Stimulated activated CD4-positive, alpha-beta T cell treated with anti-CD3 and anti-CD28 coated beads, Interleukin-2, amount 100 ng/mL, for 48 hours (primary cell): ENCODE results near the gene EPHB1.
"Not testable (repeated sequence)": the region's sequence is repeated elsewhere in the genome, so short reads cannot be mapped to it uniquely, and the experiment has no call there.

Experiments
- DNase-seq, 2 donors: peaks; one replicate each; pipeline ENCODE4 v3.0.0-alpha.2; 2020

The EPHB1 gene

GRCh38 chr3:134970895-134971294 is 175.8 kb downstream of the EPHB1 start:
- no peak for DNase-seq

GRCh38 chr3:134971306-134971705 is 176.2 kb downstream of the EPHB1 start:
- no peak for DNase-seq

- not testable (repeated sequence) for DNase-seq
These were observed 176.8 kb downstream of the EPHB1 start for GRCh38 chr3:134971907-134972306.

DNA sequence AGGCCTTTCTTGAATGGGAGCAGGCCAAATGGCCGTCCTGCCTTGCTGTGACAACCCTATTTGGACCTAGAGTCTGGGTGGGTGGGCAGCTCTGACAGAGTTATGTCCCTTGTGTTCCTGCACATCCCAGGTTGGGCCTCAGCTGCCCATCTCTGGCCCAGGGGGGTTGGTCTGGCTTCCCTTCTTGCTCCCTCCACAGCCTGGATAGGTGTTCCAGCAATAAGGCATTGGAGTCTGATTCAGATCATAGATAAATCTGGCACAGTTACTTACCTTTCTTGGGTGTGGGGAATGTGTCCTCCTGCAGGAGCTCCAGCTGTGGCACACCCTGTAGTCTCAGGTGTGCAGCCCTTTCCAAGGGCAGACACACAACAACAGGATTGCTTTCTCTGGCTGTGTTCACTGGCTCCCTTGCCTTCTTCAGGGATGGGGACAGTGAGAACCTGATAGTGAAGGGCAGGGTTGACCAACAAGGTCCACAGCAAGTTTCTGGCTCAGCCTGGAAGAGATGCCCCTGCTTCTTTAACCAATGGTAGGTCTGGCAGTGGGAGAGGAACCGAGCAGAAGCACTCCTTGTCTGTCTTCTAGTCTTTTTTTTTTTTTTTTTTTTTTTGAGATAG is 177.9 kb downstream of the EPHB1 start:
- DNase-seq: no peak

GRCh38 chr3:134974624-134975023 is 179.6 kb downstream of the EPHB1 start:
- DNase-seq: no peak

DNA sequence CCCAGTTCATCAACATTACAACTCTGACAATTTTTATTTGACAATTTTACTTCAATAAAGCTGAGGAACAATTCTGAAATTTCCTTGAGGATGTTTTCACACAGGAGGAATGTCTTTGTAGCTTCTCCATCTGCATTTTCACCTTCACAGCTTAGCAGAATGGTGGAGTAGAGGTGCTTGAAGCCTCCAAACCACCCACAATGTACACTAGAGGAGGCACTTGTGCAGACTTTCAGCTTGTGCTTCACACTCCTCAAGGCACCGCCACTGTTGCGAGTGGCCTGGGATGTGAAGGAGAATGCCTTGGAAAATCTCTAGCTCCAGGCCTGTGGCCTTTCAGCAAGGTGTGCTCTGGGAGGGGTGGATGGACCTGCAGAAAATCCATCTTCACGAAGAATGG is 181.9 kb downstream of the EPHB1 start:
- no peak for DNase-seq

DNA sequence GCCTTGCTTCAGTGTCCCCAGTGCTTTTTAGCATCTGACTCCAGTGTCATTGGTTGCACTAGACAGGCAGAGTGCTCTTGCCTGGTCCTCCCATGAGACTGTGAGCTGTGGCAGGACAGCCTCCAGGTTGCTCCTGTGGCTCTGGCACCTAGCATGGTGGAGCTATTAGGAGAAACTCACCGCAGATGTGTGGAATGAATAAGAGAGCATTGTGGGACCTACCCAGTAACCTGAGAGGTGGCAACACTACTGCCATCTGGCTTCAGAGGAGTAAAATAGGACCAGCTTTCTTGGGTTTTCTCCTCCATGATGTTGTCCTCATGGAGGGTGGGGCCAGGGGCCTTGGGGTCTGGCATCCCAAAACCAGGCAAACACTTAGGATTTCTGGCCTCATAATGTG is 183.6 kb downstream of the EPHB1 start:
- DNase-seq: no peak

GRCh38 chr3:134985864-134986715 is 191.0 kb downstream of the EPHB1 start:
- DNase-seq: no peak

- DNase-seq: no peak
These were observed 193.6 kb downstream of the EPHB1 start for GRCh38 chr3:134988666-134989065.

DNA sequence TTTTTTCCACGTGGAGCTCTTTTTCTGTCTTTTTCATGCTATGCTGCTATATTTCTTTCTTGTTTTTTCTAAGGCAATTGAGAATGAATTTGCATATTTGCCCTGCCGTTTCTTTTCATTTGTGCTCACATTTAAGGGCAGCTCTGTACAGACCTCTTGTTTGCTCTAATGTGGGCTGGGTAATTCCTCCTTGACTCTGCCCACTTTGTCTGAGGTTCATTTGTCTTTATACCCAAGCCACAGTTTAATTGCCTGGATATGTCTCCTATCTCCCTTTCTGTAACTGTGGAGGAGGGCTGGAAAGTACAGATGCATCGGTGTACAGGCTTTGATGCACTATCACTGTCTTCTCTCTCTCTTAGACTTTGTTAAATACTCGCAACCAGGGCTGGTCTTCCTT is 195.9 kb downstream of the EPHB1 start:
- no peak for DNase-seq

DNA sequence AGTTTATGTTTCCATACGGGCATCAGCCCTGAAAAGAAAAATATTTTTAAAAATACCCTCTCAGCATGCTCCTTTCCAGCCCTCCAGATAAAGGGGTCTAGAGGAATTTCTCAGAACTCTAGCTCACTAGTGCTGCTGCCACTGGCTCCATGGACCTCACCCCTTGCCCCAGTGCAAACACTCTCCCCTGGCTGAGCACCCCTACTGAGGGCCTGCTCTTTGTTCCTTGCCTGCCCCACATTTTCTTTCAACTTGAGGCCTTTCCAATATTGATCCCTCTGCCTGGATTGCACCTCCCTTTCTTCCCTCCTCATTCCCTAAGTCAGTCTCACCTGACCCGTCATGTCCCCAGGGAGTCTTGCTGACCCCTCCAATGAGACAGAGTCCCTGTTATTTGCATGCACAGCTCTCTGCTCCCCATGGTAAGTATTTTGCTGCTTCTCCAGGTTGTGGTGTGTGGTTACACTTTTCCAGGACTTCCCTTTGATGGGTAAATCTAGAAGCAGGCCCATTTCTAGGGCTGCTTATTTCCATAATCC is 196.5 kb downstream of the EPHB1 start:
- DNase-seq: no peak

GRCh38 chr3:134992180-134992579 is 197.1 kb downstream of the EPHB1 start:
- no peak for DNase-seq

- DNase-seq: no peak
These were observed 197.5 kb downstream of the EPHB1 start for GRCh38 chr3:134992586-134992985.

GRCh38 chr3:134993011-134993410 is 198.0 kb downstream of the EPHB1 start:
- no peak for DNase-seq

DNA sequence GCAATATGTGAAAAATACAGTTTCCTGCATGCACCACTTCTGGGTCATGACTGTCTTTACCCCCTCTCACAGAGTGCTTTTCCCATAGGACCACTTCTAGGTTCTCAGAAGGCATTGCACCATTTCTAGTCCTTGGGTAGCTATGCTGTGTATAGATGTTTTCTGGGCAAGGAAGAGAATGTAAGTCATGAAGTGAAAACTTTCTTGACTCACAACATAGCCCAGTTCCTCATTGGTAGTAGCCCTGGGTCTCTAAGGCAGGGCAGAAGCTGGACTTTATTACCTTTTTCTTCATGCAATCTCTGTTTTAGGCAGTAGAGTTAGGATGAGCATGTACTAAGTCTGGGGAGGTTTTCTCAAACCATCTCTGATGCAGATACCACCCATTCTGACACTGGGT is 203.1 kb downstream of the EPHB1 start:
- DNase-seq: no peak

DNA sequence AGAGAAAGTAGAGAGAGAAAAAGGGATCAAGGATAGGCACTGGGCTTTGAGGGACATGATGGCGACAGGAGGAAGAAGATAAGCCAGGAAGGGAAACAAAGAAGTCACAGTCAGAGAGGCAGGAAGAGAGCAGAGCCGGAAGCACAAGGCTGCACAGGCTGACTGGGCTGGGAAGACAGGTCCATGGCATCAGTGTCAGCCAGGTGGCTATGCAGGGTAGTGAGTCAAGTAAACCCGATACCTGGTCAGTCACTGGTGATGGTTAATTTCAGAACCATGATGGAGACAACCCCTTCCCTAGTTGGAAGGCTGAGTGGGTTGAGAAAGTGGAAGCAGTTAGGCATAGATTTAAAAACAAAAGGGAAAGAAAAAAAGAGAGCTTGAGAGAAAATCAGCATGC is 203.8 kb downstream of the EPHB1 start:
- no peak for DNase-seq

DNA sequence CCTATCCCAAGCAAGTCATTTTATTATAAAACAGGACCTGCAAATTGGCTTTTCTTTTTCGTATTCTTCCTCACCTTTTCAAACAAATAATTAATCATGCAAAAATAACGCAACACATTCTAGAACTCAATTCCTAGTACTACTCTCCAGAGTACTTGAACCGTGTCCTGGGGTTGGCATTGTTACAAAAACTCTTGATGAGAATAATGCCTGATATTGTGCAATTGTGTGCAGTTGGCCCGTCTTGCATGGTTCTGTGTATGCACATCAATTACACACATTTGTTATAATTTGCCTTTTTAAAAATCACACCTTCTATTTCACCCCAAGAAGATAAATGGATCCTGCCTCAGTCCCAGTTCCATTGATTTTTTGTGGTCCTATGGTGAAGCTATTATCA is 205.4 kb downstream of the EPHB1 start:
- no peak for DNase-seq

- not testable (repeated sequence) for DNase-seq
These were observed 210.6 kb downstream of the EPHB1 start for GRCh38 chr3:135005616-135006015.

- DNase-seq: no peak
These were observed 212.5 kb downstream of the EPHB1 start for GRCh38 chr3:135007607-135008006.

GRCh38 chr3:135008326-135008725 is 213.3 kb downstream of the EPHB1 start:
- DNase-seq: no peak

DNA sequence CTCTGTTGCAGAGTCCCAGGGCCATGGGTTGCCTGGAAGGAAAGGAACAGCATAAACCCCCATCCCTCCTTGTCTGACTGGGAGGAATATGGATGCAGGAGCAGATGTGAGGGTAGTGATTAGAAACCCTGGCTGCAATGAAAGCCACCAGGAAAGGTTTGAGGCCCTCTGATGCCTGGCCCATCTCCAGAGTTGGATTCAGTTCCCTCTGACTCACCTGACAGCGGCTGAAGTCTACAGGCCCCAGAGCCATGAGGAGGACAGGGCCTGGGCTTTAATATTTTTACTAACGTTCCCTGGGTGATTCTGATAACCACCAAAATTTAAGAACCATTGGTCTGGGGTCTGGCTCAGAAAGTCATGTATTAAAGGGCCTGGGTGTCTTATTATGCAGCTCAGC is 214.0 kb downstream of the EPHB1 start:
- DNase-seq: no peak

DNA sequence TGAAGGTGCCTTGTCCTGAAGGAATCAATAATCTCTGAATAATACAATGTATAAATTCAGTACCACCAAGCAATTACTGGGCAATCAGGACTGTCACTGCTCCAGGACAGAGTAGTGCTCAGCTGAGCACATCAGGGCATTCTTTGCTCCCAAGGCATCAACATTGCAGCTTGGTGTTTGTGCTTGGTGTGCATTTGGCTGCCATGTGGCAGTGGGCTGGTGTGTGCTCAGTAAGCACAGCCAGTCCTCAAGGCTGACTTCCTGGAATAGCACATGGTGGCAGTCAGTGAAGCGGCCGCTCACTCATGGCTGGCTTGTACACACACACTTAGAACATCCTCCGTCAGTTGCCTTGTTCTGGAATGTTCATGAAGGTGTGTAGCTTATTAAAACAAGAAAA is 217.0 kb downstream of the EPHB1 start:
- no peak for DNase-seq

GRCh38 chr3:135013206-135013605 is 218.1 kb downstream of the EPHB1 start:
- DNase-seq: no peak

- DNase-seq: no peak
These were observed 219.5 kb downstream of the EPHB1 start for GRCh38 chr3:135014566-135014965.
